Spleen (tissue), 7 donors: ENCODE measurements around the gene SEMA6D.

Experiments
- POLR2AphosphoS5 ChIP-seq, 3 donors: sonication (generic); formaldehyde crosslinking; IDR thresholded peaks; one replicate each; pipeline ENCODE4 v1.5.1; 2017; ENCODE audit warnings: antibody characterized with exemption in 3 of 3
- TF ChIP-seq, protein P1 (sequence below), 11 experiments: fragments of 200-600 bp in 7 of 11; fragments of 450-650 bp in 4 of 11; sonication (generic) in 4 of 11; IDR thresholded peaks in 8 of 11; conservative IDR thresholded peaks in 3 of 11; 1 replicate in 7 of 11; 2 replicates in 4 of 11; pipeline versions ENCODE4 v1.4.0 to v1.8.0; 2016 to 2021; ENCODE audit warnings: antibody characterized with exemption in 11 of 11, inconsistent platforms in 4 of 11, mild to moderate bottlenecking in 1 of 11
- donor health status: DM: no; HTN: no; CAD: no; lungs with moderate emphysema.
- donor health status: DM: no; HTN: no; CAD: no.
- donor health status: DM: no; HTN: no; CAD: no.

DNA sequence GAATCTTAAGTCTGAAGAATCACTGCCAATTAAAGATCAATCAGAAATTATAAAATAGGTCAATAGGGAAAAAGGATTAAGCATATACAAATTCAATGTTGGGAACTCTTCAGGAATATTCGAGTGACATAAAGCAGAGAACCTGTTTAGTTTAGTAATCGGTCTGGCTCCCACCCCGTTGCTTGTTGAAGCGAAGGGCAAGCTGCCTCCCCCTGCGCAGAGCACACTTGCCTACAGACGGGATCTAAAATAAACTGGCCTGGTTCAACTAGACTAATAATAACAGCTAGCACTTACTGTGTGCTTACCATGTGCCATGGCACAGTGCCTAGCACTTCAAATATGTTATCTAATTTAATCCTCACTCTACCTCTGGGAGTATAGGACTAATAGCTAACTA is 8.6 kb downstream of the SEMA6D start:
- TF ChIP-seq, protein P1, sequence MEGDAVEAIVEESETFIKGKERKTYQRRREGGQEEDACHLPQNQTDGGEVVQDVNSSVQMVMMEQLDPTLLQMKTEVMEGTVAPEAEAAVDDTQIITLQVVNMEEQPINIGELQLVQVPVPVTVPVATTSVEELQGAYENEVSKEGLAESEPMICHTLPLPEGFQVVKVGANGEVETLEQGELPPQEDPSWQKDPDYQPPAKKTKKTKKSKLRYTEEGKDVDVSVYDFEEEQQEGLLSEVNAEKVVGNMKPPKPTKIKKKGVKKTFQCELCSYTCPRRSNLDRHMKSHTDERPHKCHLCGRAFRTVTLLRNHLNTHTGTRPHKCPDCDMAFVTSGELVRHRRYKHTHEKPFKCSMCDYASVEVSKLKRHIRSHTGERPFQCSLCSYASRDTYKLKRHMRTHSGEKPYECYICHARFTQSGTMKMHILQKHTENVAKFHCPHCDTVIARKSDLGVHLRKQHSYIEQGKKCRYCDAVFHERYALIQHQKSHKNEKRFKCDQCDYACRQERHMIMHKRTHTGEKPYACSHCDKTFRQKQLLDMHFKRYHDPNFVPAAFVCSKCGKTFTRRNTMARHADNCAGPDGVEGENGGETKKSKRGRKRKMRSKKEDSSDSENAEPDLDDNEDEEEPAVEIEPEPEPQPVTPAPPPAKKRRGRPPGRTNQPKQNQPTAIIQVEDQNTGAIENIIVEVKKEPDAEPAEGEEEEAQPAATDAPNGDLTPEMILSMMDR (IDR thresholded peaks at IDR 0.05 in 8 of 11, conservative IDR thresholded peaks at IDR 0.05 in 3 of 11): no peak
- no peak for TF ChIP-seq POLR2AphosphoS5 (IDR thresholded peaks at IDR 0.05)
